H9 (cell line): ENCODE data around the gene UQCC2. TPM values are rescaled to one million over a fixed set of nuclear protein-coding genes. Genes with fewer than 3 reads are reported as not detected.

Source experiments
- DNase-seq: peaks from one replicate; pipeline ENCODE4 v3.0.0-alpha.2; 2017
- H2AFZ ChIP-seq: one replicate; pipeline ENCODE4 v1.6.1; 2013; ENCODE audit warnings: mild to moderate bottlenecking, low read length, control low read depth, moderate library complexity
- H2AK5ac ChIP-seq: 2 replicates; pipeline ENCODE4 v1.6.1; 2013; ENCODE audit warnings: low read length, control low read depth, mixed read lengths; ENCODE audit not compliant: insufficient read length
- H2BK120ac ChIP-seq: one replicate; pipeline ENCODE4 v1.6.1; 2013; ENCODE audit warnings: low read depth, mild to moderate bottlenecking, low read length, control low read depth, inconsistent platforms; ENCODE audit not compliant: poor library complexity, severe bottlenecking
- H2BK12ac ChIP-seq: 2 replicates; pipeline ENCODE4 v1.6.1; 2013; ENCODE audit warnings: low read length, control low read depth, mixed read lengths, low read depth; ENCODE audit not compliant: insufficient read length
- H2BK15ac ChIP-seq: 2 replicates; pipeline ENCODE4 v1.6.1; 2013; ENCODE audit warnings: low read depth, low read length, control low read depth
- H2BK20ac ChIP-seq: one replicate; pipeline ENCODE4 v1.6.1; 2013; ENCODE audit warnings: low read depth, mild to moderate bottlenecking, low read length, control low read depth, inconsistent platforms; ENCODE audit not compliant: poor library complexity, severe bottlenecking
- H2BK5ac ChIP-seq: 2 replicates; pipeline ENCODE4 v1.6.1; 2013; ENCODE audit warnings: low read length, control low read depth, mixed read lengths; ENCODE audit not compliant: insufficient read length
- H3K14ac ChIP-seq: 2 replicates; pipeline ENCODE4 v1.6.1; 2013; ENCODE audit warnings: low read length, control low read depth; ENCODE audit not compliant: insufficient read depth
- H3K18ac ChIP-seq: 2 replicates; pipeline ENCODE4 v1.6.1; 2013; ENCODE audit warnings: low read depth, mild to moderate bottlenecking, mixed read lengths, low read length, control low read depth; ENCODE audit not compliant: insufficient read length
- H3K23ac ChIP-seq: 2 replicates; pipeline ENCODE4 v1.6.1; 2013; ENCODE audit warnings: low read length, control low read depth, mixed read lengths, low read depth; ENCODE audit not compliant: insufficient read length
- H3K23me2 ChIP-seq: 2 replicates; pipeline ENCODE4 v1.6.1; 2013; ENCODE audit warnings: low read depth, mild to moderate bottlenecking, mixed read lengths, low read length, control low read depth; ENCODE audit not compliant: insufficient read length, poor library complexity, severe bottlenecking
- H3K27ac ChIP-seq: 2 replicates; pipeline ENCODE4 v1.5.1; 2013; ENCODE audit warnings: low read length, control low read depth, mixed read lengths, low read depth; ENCODE audit not compliant: insufficient read length
- H3K27me3 ChIP-seq: 2 replicates; pipeline ENCODE4 v1.6.1; 2013; ENCODE audit warnings: low read length, control low read depth, inconsistent platforms; ENCODE audit not compliant: insufficient read depth
- H3K4ac ChIP-seq: 2 replicates; pipeline ENCODE4 v1.6.1; 2013; ENCODE audit warnings: low read depth, mild to moderate bottlenecking, control low read depth, inconsistent platforms, low read length, moderate library complexity
- H3K4me1 ChIP-seq: 2 replicates; pipeline ENCODE4 v1.6.1; 2013; ENCODE audit warnings: low read length, control low read depth, inconsistent platforms; ENCODE audit not compliant: insufficient read depth
- H3K4me2 ChIP-seq: 2 replicates; pipeline ENCODE4 v1.6.1; 2013; ENCODE audit warnings: low read length, control low read depth, mixed read lengths; ENCODE audit not compliant: insufficient read length, insufficient read depth
- H3K56ac ChIP-seq: 2 replicates; pipeline ENCODE4 v1.6.1; 2013; ENCODE audit warnings: low read depth, mild to moderate bottlenecking, mixed read lengths, low read length, control low read depth; ENCODE audit not compliant: insufficient read length
- H3K79me1 ChIP-seq: 2 replicates; pipeline ENCODE4 v1.6.1; 2013; ENCODE audit warnings: low read depth, mild to moderate bottlenecking, moderate library complexity, low read length, control low read depth, inconsistent platforms; ENCODE audit not compliant: insufficient read depth, poor library complexity, severe bottlenecking
- H3K79me2 ChIP-seq: 2 replicates; pipeline ENCODE4 v1.6.1; 2013; ENCODE audit warnings: low read length, control low read depth, inconsistent platforms; ENCODE audit not compliant: insufficient read depth
- H3K9ac ChIP-seq: 2 replicates; pipeline ENCODE4 v1.6.1; 2013; ENCODE audit warnings: low read length, control low read depth, mixed read lengths; ENCODE audit not compliant: insufficient read length; ENCODE audit errors: extremely low read depth
- H3K9me3 ChIP-seq: one replicate; pipeline ENCODE4 v1.6.1; 2013; ENCODE audit warnings: low read depth, low read length, inconsistent platforms; ENCODE audit not compliant: control insufficient read depth
- H3T11ph ChIP-seq: one replicate; pipeline ENCODE4 v1.6.1; 2013; ENCODE audit warnings: mild to moderate bottlenecking, low read length, control low read depth, inconsistent platforms
- H4K20me1 ChIP-seq: one replicate; pipeline ENCODE4 v1.6.1; 2013; ENCODE audit not compliant: control insufficient read depth, insufficient read length, insufficient read depth
- H4K5ac ChIP-seq: 2 replicates; pipeline ENCODE4 v1.6.1; 2013; ENCODE audit warnings: low read depth, mild to moderate bottlenecking, mixed read lengths, low read length, control low read depth; ENCODE audit not compliant: insufficient read length
- H4K8ac ChIP-seq: replicated peaks from 2 replicates; pipeline ENCODE4 v1.6.1; 2013; ENCODE audit warnings: low read length, control low read depth, mixed read lengths, low read depth; ENCODE audit not compliant: insufficient read length
- H4K91ac ChIP-seq: 2 replicates; pipeline ENCODE4 v1.6.1; 2013; ENCODE audit warnings: low read depth, mild to moderate bottlenecking, moderate library complexity, mixed read lengths, low read length, control low read depth; ENCODE audit not compliant: insufficient read length
- H3K27ac Mint-ChIP-seq, 3 experiments: 2 replicates in 2 of 3; 3 replicates in 1 of 3; pipeline ENCODE4 v1.8.0; 2020 to 2021; ENCODE audit warnings: mixed read lengths in 3 of 3, mild to moderate bottlenecking in 1 of 3, moderate library complexity in 1 of 3
- H3K27me3 Mint-ChIP-seq: 2 replicates; pipeline ENCODE4 v1.8.0; 2021; ENCODE audit warnings: low read depth, mild to moderate bottlenecking, moderate library complexity, mixed read lengths
- H3K36me3 Mint-ChIP-seq, 3 experiments: 2 replicates in 2 of 3; 3 replicates in 1 of 3; pipeline ENCODE4 v1.8.0; 2020 to 2021; ENCODE audit warnings: low read depth in 3 of 3, mixed read lengths in 3 of 3; ENCODE audit not compliant: insufficient read depth in 1 of 3
- H3K4me1 Mint-ChIP-seq, 2 experiments: 2 replicates each; pipeline ENCODE4 v1.8.0; 2020; ENCODE audit warnings: mixed read lengths in 2 of 2
- H3K4me3 Mint-ChIP-seq, 2 experiments: 2 replicates in 1 of 2; 3 replicates in 1 of 2; pipeline ENCODE4 v1.8.0; 2020 to 2021; ENCODE audit warnings: mild to moderate bottlenecking in 2 of 2, mixed read lengths in 2 of 2, moderate library complexity in 1 of 2
- H3K9me3 Mint-ChIP-seq, 2 experiments: 2 replicates in 1 of 2; 3 replicates in 1 of 2; pipeline ENCODE4 v1.8.0; 2020; ENCODE audit warnings: mild to moderate bottlenecking in 2 of 2, mixed read lengths in 2 of 2, moderate library complexity in 1 of 2
- CTCF ChIP-seq: fragments of 200-600 bp; sonication (generic); conservative IDR thresholded peaks from 3 replicates; pipeline ENCODE4 v1.8.0; 2021; ENCODE audit warnings: antibody characterized with exemption, mild to moderate bottlenecking
- whole genome bisulfite sequencing: extraction: QIAGEN DNeasy Blood & Tissue Kit; methylation state at CpG from one replicate; pipeline ENCODE4 v1.1.7; 2013; ENCODE audit warnings: missing lambda C conversion rate, low lambda C conversion rate, mixed read lengths; ENCODE audit not compliant: insufficient read length; ENCODE audit errors: extremely low coverage; 5-methylcytosine and 5-hydroxymethylcytosine counted together
- total RNA-seq: library from RNA; stranded (reverse); gene quantifications from 2 replicates; pipeline ENCODE4 v1.2.1, GENCODE V29; 2021

UQCC2 gene
- total RNA-seq, 1 experiment from 2014 or later, result 140 TPM

- Mint-ChIP-seq H3K9me3 (no peaks in the 10 kb centered on the region; a peak in 2 of 5 replicates), H3K27ac (peak overlapping the region in 2 of 3 experiments; percentile 55 to 57; a peak in 4 of 7 replicates), H3K4me3 (no peak overlapping the region; a peak in 1 of 5 replicates), H3K36me3 (no peaks in the 10 kb centered on the region), H3K27me3 (peaks cover 3% of the 10 kb centered on the region), H3K4me1 (peaks cover 24 to 58% of the 10 kb centered on the region in 2 experiments)
- no peak overlapping the region for H3K27ac ChIP-seq
- H3K27me3 ChIP-seq, result no peaks in the 10 kb centered on the region
- no peak overlapping the region for H3K14ac ChIP-seq
- no peak overlapping the region for H2BK20ac ChIP-seq
- H3K79me2 ChIP-seq, result no peaks in the 10 kb centered on the region
- H3K79me1 ChIP-seq, result no peaks in the 10 kb centered on the region
- H3K56ac ChIP-seq, result no peak overlapping the region
- H4K8ac ChIP-seq, result no peak overlapping the region
- no peak overlapping the region for H2BK120ac ChIP-seq
- H3K23me2 ChIP-seq, result no peaks in the 10 kb centered on the region
- no peak for TF ChIP-seq CTCF
- no peak overlapping the region for H2BK15ac ChIP-seq
- H3K9me3 ChIP-seq, result no peaks in the 10 kb centered on the region
- H3K4me1 ChIP-seq, result no peaks in the 10 kb centered on the region
- H2BK12ac ChIP-seq, result no peak overlapping the region
- H3K18ac ChIP-seq, result no peak overlapping the region
- no peak overlapping the region for H4K5ac ChIP-seq
- no peak overlapping the region for H3K9ac ChIP-seq
- no peak overlapping the region for H2AK5ac ChIP-seq
- no peak overlapping the region for H4K91ac ChIP-seq
- H3T11ph ChIP-seq, result no peak overlapping the region
- no peak overlapping the region for H3K23ac ChIP-seq
- H3K4ac ChIP-seq, result no peak overlapping the region
- DNase-seq, result no peak
- no peaks in the 10 kb centered on the region for H4K20me1 ChIP-seq
- WGBS, result no CpG with 5 or more reads among the region's 11 CpGs
- no peak overlapping the region for H2AFZ ChIP-seq
- H3K4me2 ChIP-seq, result no peak overlapping the region
- H2BK5ac ChIP-seq, result no peak overlapping the region
Measured at GRCh38 chr6:33754222-33754621, 42.7 kb upstream of the UQCC2 start.
